K562 (cell line): ENCODE data around the gene CDC6. TPM values are rescaled to one million over a fixed set of nuclear protein-coding genes. Genes with fewer than 3 reads are reported as not detected.
A peak's percentile ranks its signal among the peaks of the same experiment; 100 is the strongest.

ENCODE experiments used
- CREB3 ChIP-seq: fragments of 450-650 bp; conservative IDR thresholded peaks from 2 replicates; pipeline ENCODE4 v1.6.1; 2016; ENCODE audit warnings: missing genetic modification characterization, low read depth, mild to moderate bottlenecking, missing compliant biosample characterization, moderate library complexity
- CREB5 ChIP-seq: fragments of 250-450 bp; sonication (Bioruptor Pico); IDR thresholded peaks from 2 replicates; pipeline ENCODE4 v1.5.0; 2020; ENCODE audit warnings: mild to moderate bottlenecking
- E4F1 ChIP-seq: fragments of 250-450 bp; sonication (Bioruptor Pico); IDR thresholded peaks from 2 replicates; pipeline ENCODE4 v1.5.0; 2021; ENCODE audit warnings: mild to moderate bottlenecking, borderline replicate concordance
- FOXA3 ChIP-seq, 2 experiments: fragments of 450-650 bp in 1 of 2; sonication (generic) in 1 of 2; formaldehyde crosslinking; IDR thresholded peaks in 1 of 2; conservative IDR thresholded peaks in 1 of 2; 2 replicates each; pipeline versions ENCODE4 v1.4.0 to v1.8.0; 2020 to 2022; ENCODE audit warnings: mild to moderate bottlenecking in 2 of 2, missing genetic modification reagents in 1 of 2
- GABPB2 ChIP-seq: fragments of 250-450 bp; sonication (Bioruptor Pico); conservative IDR thresholded peaks from 2 replicates; pipeline ENCODE4 v1.5.1; 2021; ENCODE audit warnings: mild to moderate bottlenecking
- HBP1 ChIP-seq: fragments of 450-650 bp; formaldehyde crosslinking; IDR thresholded peaks from 2 replicates; pipeline ENCODE4 v1.4.0; 2022; ENCODE audit warnings: missing genetic modification characterization
- HMG20A ChIP-seq: fragments of 450-650 bp; formaldehyde crosslinking; conservative IDR thresholded peaks from 2 replicates; pipeline ENCODE4 v1.4.0; 2020; ENCODE audit warnings: mild to moderate bottlenecking, mixed read lengths
- ILF3 ChIP-seq: fragments of 450-650 bp; IDR thresholded peaks from 2 replicates; pipeline ENCODE4 v1.6.1; 2018; ENCODE audit warnings: antibody characterized with exemption, mild to moderate bottlenecking, moderate library complexity, borderline replicate concordance
- IRF2 ChIP-seq: sonication (generic); formaldehyde crosslinking; IDR thresholded peaks from 2 replicates; pipeline ENCODE4 v1.8.1; 2022; ENCODE audit warnings: mild to moderate bottlenecking, missing genetic modification reagents
- MECOM ChIP-seq: fragments of 250-450 bp; sonication (Bioruptor Pico); IDR thresholded peaks from 2 replicates; pipeline ENCODE4 v1.8.0; 2022; ENCODE audit warnings: inconsistent platforms
- RBFOX2 ChIP-seq: fragments of 200-400 bp; formaldehyde crosslinking; IDR thresholded peaks from 2 replicates; pipeline ENCODE4 v1.6.1; 2017; ENCODE audit warnings: low read depth, mild to moderate bottlenecking, low read length, moderate library complexity
- SIRT6 ChIP-seq: IDR thresholded peaks from one replicate; pipeline ENCODE4 v1.6.1; 2012; ENCODE audit warnings: low read depth, mild to moderate bottlenecking, control low read depth, inconsistent platforms, low read length, moderate library complexity
- TRIM24 ChIP-seq, 2 experiments: fragments of 450-650 bp; IDR thresholded peaks; 2 replicates each; pipeline ENCODE4 v1.6.1; 2016
- ZBTB1 ChIP-seq: sonication (generic); formaldehyde crosslinking; IDR thresholded peaks from 2 replicates; pipeline ENCODE4 v1.8.1; 2023; ENCODE audit warnings: missing genetic modification reagents, low read depth, mild to moderate bottlenecking, borderline replicate concordance
- ZEB2 ChIP-seq: fragments of 450-650 bp; IDR thresholded peaks from 2 replicates; pipeline ENCODE4 v1.6.1; 2016
- ZNF124 ChIP-seq: sonication (generic); formaldehyde crosslinking; IDR thresholded peaks from 2 replicates; pipeline ENCODE4 v1.8.1; 2022; ENCODE audit warnings: missing genetic modification reagents
- ZNF146 ChIP-seq: IDR thresholded peaks from one replicate; pipeline ENCODE4 v1.6.1; 2018; ENCODE audit warnings: missing compliant biosample characterization; ENCODE audit not compliant: unreplicated experiment
- ZNF174 ChIP-seq: fragments of 250-450 bp; sonication (Bioruptor Pico); IDR thresholded peaks from 2 replicates; pipeline ENCODE4 v1.4.0; 2020; ENCODE audit warnings: mild to moderate bottlenecking
- ZNF282 ChIP-seq: sonication (generic); formaldehyde crosslinking; IDR thresholded peaks from 2 replicates; pipeline ENCODE4 v1.8.1; 2023; ENCODE audit warnings: missing genetic modification reagents
- ZNF347 ChIP-seq: fragments of 450-650 bp; formaldehyde crosslinking; IDR thresholded peaks from 2 replicates; pipeline ENCODE4 v1.4.0; 2020; ENCODE audit warnings: low read depth, mild to moderate bottlenecking, moderate library complexity
- ZNF354B ChIP-seq: fragments of 250-450 bp; sonication (Bioruptor Pico); IDR thresholded peaks from 2 replicates; pipeline ENCODE4 v1.4.0; 2020
- ZNF507 ChIP-seq: conservative IDR thresholded peaks from 2 replicates; pipeline ENCODE4 v1.6.1; 2017; ENCODE audit warnings: missing genetic modification characterization, missing compliant biosample characterization
- ZNF583 ChIP-seq: fragments of 250-450 bp; sonication (Bioruptor Pico); IDR thresholded peaks from 2 replicates; pipeline ENCODE4 v1.4.0; 2020
- polyA plus RNA-seq, 8 experiments: library from polyadenylated mRNA; depleted of rRNA in 4 of 8; stranded (reverse) in 5 of 8; unstranded in 3 of 8; fragments of >200 nt; fragmentation: Nextera tagmentation in 2 of 8; fragmentation: Illumina TruSeq in 1 of 8; extraction: Ambion mirVana in 2 of 8; extraction: Trizol in 1 of 8; gene quantifications; 2 replicates each; pipeline versions ENCODE4 v1.2.1 to v1.2.3, GENCODE V29; 2011 to 2014; ENCODE audit warnings: inconsistent platforms in 1 of 8, missing spikeins in 1 of 8
- total RNA-seq, 7 experiments: library from RNA; depleted of rRNA in 6 of 7; stranded (reverse); fragments of >200 nt in 6 of 7; fragmentation: Illumina TruSeq in 2 of 7; extraction: Trizol in 2 of 7; gene quantifications; 2 replicates each; pipeline versions ENCODE4 v1.2.1 to v1.2.3, GENCODE V29; 2011 to 2021; ENCODE audit warnings: low replicate concordance in 1 of 7

The CDC6 gene
- total and polyA plus RNA-seq, 9 of the 15 experiments (the other 6 are each of a cell fraction or from before 2014, with no cell fraction given): 29.6 to 141 (median 106) TPM

- no peak for TF ChIP-seq E4F1 (CRISPR knock-in tag)
- TF ChIP-seq ZBTB1 (CRISPR knock-in tag): no peak
- no peak for TF ChIP-seq ZNF507 (tag)
- no peak for TF ChIP-seq CREB3 (tag)
- no peak for TF ChIP-seq MECOM
- TF ChIP-seq GABPB2 (CRISPR knock-in tag): no peak
- no peak for TF ChIP-seq HBP1 (CRISPR knock-in tag)
- TF ChIP-seq SIRT6: no peak
- no peak for TF ChIP-seq ZNF146 (CRISPR knock-in tag)
- TF ChIP-seq ZNF124 (CRISPR knock-in tag): no peak
- no peak for TF ChIP-seq IRF2 (CRISPR knock-in tag)
- no peak for TF ChIP-seq ZNF347
- TF ChIP-seq TRIM24 (IDR thresholded peaks at IDR 0.05): 0 out of 4 replicates have a peak, but pooled peaks of 1 of the 2 experiments have one; percentile 19
- no peak for TF ChIP-seq CREB5 (CRISPR knock-in tag)
- TF ChIP-seq ZEB2: no peak
- TF ChIP-seq RBFOX2: peak; percentile 53
- no peak for TF ChIP-seq ZNF583 (CRISPR knock-in tag)
- no peak for TF ChIP-seq ZNF354B (CRISPR knock-in tag)
- no peak for TF ChIP-seq HMG20A (CRISPR knock-in tag)
- no peak for TF ChIP-seq ZNF282
- no peak for TF ChIP-seq ZNF174 (CRISPR knock-in tag)
- TF ChIP-seq FOXA3 (CRISPR knock-in tag; conservative IDR thresholded peaks at IDR 0.05 in 1 of 2, IDR thresholded peaks at IDR 0.05 in 1 of 2): no peak
- no peak for TF ChIP-seq ILF3
Observed at GRCh38 chr17:40322358-40323315, 35.0 kb downstream of the CDC6 start (continued).
